HL-60/S4 treated with retinoic acid at 250 ng/mL for 4 days and 3 days (cell line): ENCODE data around the gene LIN9.

Source experiments
- in situ Hi-C: fragments of 300-500 bp; cut with MboI; formaldehyde crosslinking; loops from 2 replicates; pipeline ENCODE4 v1.7.0; 2022; ENCODE audit warnings: low sequenced_read_pairs

Gene LIN9

DNA sequence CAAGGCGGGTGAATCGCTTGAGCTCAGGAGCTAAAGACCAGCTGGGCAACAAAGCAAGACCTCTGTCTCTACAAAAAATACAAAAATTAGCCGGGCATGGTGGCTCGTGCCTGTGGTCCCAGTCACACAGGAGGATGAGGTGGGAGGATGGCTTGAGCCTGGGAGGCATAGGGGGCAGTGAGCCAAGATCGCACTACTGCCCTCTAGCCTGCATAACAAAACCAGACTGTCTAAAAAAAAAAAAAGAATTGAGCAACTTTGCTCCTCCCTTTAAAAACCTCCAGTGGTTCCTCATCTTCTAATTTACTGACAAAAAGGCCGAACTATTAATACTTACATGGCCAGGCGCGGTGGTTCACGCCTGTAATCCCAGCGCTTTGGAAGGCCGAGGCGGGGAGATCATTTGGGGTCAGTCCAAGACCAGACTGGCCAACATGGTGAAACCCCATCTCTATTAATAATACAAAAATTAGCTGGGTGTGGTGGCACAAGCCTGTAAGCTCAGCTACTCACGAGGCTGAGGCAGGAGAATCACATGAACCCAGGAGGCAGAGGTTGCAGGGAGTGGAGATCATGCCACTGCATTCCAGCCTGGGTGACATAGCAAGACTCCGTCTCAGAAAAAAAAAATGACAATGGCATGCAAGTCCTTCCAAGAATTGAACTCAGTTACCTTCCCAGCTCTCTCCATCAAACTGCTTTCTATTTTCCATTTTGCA lies 126.8 kb downstream of the LIN9 start:
- in situ Hi-C loops = no loop called here
